ENCODE results near the gene CRABP2.

Gene CRABP2

DNA sequence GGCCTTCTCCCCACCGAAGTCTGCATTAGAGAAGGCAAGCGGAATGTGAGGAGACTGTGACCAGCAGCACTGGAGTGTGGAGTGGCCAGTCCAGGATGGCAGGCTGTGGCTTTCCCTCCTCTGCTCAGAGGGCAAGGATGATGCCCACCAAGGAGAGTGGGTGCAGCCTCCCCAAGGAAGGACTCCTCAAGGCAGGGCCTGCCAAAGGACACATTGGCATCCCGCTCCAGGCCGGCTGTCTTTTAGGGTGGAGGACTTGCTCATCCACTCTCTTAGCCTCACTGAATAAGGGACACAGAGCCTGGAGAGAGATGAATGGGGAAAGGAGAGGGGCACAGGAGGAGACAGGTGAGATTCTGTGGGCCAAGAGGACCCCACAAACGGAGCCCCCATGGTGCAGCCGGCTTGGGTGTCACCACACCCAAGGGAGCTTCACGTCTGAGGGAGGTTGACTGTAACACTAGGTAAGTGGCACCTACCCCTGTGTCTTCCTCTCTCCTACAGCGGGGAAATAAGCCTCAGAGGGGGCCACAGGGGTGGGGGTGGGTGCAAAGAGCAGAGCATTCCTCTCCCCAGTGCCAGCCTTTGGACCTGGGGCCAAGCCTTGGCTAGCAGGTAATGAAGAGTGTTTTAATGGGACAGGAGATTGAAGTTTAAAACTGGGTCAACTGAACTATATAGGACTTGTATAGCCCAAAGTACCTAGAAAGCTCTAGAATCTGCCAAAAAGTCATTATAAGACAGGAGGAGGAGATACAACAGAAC is 24.0 kb downstream of the CRABP2 start:
- ATAC-seq (ENCODE audit: insufficient read depth, low read depth) (no peak), DNase-seq (no peak)
- Histone ChIP-seq H3K4me1 (ENCODE audit: insufficient read depth, low read length) (0 out of 2 replicates have a peak, but pooled peaks cover 3% of the 10 kb centered on the region), H3K36me3 (ENCODE audit: insufficient read depth, low read length) (no peaks in the 10 kb centered on the region), H3K4me2 (ENCODE audit: insufficient read depth, low read length) (no peak overlapping the region), H3K9me3 (ENCODE audit: insufficient read depth, low read length, severe bottlenecking) (no peaks in the 10 kb centered on the region), H3K27me3 (ENCODE audit: insufficient read depth, low read length, poor library complexity) (peaks cover 60% of the 10 kb centered on the region), H4K20me1 (ENCODE audit: insufficient read depth, low read length) (peaks cover 3% of the 10 kb centered on the region; the same call in 1 of the 2 replicates), H3K4me3 (ENCODE audit: low read depth in 1 of 2, low read length in 2 of 2) (no peak overlapping the region), H3K79me2 (ENCODE audit: insufficient read depth, low read length) (no peaks in the 10 kb centered on the region), H2AFZ (ENCODE audit: low read depth, low read length) (no peak overlapping the region), H3K27ac (ENCODE audit: low read length) (no peak overlapping the region), H3K9ac (ENCODE audit: low read depth, low read length) (no peak overlapping the region)
- TF ChIP-seq, protein P1, sequence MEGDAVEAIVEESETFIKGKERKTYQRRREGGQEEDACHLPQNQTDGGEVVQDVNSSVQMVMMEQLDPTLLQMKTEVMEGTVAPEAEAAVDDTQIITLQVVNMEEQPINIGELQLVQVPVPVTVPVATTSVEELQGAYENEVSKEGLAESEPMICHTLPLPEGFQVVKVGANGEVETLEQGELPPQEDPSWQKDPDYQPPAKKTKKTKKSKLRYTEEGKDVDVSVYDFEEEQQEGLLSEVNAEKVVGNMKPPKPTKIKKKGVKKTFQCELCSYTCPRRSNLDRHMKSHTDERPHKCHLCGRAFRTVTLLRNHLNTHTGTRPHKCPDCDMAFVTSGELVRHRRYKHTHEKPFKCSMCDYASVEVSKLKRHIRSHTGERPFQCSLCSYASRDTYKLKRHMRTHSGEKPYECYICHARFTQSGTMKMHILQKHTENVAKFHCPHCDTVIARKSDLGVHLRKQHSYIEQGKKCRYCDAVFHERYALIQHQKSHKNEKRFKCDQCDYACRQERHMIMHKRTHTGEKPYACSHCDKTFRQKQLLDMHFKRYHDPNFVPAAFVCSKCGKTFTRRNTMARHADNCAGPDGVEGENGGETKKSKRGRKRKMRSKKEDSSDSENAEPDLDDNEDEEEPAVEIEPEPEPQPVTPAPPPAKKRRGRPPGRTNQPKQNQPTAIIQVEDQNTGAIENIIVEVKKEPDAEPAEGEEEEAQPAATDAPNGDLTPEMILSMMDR (IDR thresholded peaks at IDR 0.05; ENCODE audit: borderline replicate concordance, extremely low read depth, low read length, poor library complexity, severe bottlenecking): no peak

DNA sequence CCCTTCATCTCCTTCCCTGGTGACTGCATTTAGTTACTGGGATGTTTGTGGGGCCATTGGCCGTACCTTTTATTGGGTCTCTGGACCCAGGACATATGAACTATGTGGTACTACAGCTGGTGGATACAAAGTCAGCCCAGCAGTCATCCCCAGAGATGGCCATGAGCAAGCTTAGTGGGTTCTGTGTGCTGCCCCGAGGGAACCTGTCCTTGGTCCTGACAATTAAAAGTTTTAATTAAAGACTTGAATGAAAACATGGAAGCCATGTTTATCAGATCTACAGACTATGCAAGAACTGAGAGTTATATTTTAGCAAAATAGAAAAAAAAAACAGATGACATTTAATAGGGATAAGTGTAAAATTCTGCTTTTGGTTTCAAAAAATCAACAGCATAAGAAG is 25.3 kb downstream of the CRABP2 start:
- Histone ChIP-seq H3K4me1 (ENCODE audit: insufficient read depth, low read length) (0 out of 2 replicates have a peak, but pooled peaks cover 3% of the 10 kb centered on the region), H3K4me2 (ENCODE audit: insufficient read depth, low read length) (no peak overlapping the region), H2AFZ (ENCODE audit: low read depth, low read length) (no peak overlapping the region), H4K20me1 (ENCODE audit: insufficient read depth, low read length) (peaks cover 3% of the 10 kb centered on the region; the same call in 1 of the 2 replicates), H3K4me3 (ENCODE audit: low read depth in 1 of 2, low read length in 2 of 2) (no peak overlapping the region), H3K27ac (ENCODE audit: low read length) (no peak overlapping the region), H3K36me3 (ENCODE audit: insufficient read depth, low read length) (no peaks in the 10 kb centered on the region), H3K9me3 (ENCODE audit: insufficient read depth, low read length, severe bottlenecking) (no peaks in the 10 kb centered on the region), H3K27me3 (ENCODE audit: insufficient read depth, low read length, poor library complexity) (peaks cover 60% of the 10 kb centered on the region), H3K9ac (ENCODE audit: low read depth, low read length) (no peak overlapping the region), H3K79me2 (ENCODE audit: insufficient read depth, low read length) (no peaks in the 10 kb centered on the region)
- TF ChIP-seq EZH2 (IDR thresholded peaks at IDR 0.05; ENCODE audit: borderline replicate concordance, low read depth, low read length, severe bottlenecking): no peak
- TF ChIP-seq, protein P1 (IDR thresholded peaks at IDR 0.05; ENCODE audit: borderline replicate concordance, extremely low read depth, low read length, poor library complexity, severe bottlenecking): no peak
- DNase-seq: no peak
- no peak for ATAC-seq (ENCODE audit: insufficient read depth, low read depth)

DNA sequence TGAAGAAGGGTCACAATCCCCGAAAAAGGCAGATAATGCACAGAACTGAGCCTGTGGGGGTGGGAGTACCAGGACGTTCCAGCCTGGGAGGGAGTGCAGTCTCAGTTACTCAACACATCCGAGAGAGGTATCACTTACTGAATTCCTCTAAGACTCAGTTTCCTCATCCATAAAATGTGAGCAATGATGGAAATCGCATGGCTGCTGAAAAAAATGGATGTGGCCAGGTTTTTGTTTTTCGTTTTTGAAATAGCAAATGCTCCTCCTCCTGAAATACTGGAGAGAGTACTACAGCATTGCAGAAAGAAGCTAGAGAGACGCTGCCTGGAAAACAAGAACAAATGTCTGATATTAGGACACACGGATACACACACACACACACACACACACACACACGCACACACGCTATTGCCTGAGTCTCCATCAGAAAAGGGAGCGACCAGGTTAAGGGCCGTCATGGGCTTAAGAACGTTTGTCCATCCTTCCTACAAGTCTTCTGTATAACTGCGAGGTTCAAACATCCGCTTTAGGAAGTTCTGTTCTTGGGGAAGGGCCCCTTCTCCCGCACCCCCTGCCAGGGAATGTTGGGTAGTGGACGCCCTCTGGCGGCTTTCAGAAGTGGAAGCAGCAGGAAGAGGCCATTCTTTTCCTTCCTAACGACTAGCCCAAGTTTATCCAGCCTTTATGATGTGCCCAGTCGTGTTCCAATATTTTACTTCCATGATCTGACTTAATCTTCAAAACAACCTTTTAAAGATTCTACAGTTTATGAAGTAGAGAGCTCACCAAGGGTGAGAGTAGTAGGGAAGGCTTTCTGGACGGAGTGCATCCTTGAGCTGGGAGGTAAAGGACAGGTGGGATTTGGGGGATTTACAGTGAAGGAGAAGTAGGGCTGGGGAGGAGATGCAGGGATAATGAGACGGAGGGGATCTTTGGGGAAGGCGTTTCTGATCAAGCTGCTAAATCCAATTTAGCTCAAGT is 27.5 kb downstream of the CRABP2 start:
- ATAC-seq (ENCODE audit: insufficient read depth, low read depth): peak; percentile 66
- Histone ChIP-seq H2AFZ (ENCODE audit: low read depth, low read length) (no peak overlapping the region), H3K9me3 (ENCODE audit: insufficient read depth, low read length, severe bottlenecking) (no peaks in the 10 kb centered on the region), H3K9ac (ENCODE audit: low read depth, low read length) (no peak overlapping the region), H3K4me2 (ENCODE audit: insufficient read depth, low read length) (no peak overlapping the region), H3K27me3 (ENCODE audit: insufficient read depth, low read length, poor library complexity) (peaks cover 69% of the 10 kb centered on the region), H4K20me1 (ENCODE audit: insufficient read depth, low read length) (peaks cover 11% of the 10 kb centered on the region), H3K36me3 (ENCODE audit: insufficient read depth, low read length) (no peaks in the 10 kb centered on the region), H3K4me3 (ENCODE audit: low read depth in 1 of 2, low read length in 2 of 2) (no peak overlapping the region), H3K4me1 (ENCODE audit: insufficient read depth, low read length) (0 out of 2 replicates have a peak, but pooled peaks cover 3% of the 10 kb centered on the region), H3K79me2 (ENCODE audit: insufficient read depth, low read length) (no peaks in the 10 kb centered on the region), H3K27ac (ENCODE audit: low read length) (no peak overlapping the region)
- TF ChIP-seq EZH2 (IDR thresholded peaks at IDR 0.05; ENCODE audit: borderline replicate concordance, low read depth, low read length, severe bottlenecking): no peak
- TF ChIP-seq, protein P1 (IDR thresholded peaks at IDR 0.05; ENCODE audit: borderline replicate concordance, extremely low read depth, low read length, poor library complexity, severe bottlenecking): peak; percentile 75
- peak; percentile 41 for DNase-seq
